H9 (cell line): Measurements from ENCODE around the gene SLA2. TPM values are rescaled to one million over a fixed set of nuclear protein-coding genes. Genes with fewer than 3 reads are reported as not detected.
A peak's percentile ranks its signal among the peaks of the same experiment; 100 is the strongest.

Experiments
- DNase-seq: peaks from one replicate; pipeline ENCODE4 v3.0.0-alpha.2; 2017
- H2AFZ ChIP-seq: one replicate; pipeline ENCODE4 v1.6.1; 2013; ENCODE audit warnings: mild to moderate bottlenecking, low read length, control low read depth, moderate library complexity
- H2AK5ac ChIP-seq: 2 replicates; pipeline ENCODE4 v1.6.1; 2013; ENCODE audit warnings: low read length, control low read depth, mixed read lengths; ENCODE audit not compliant: insufficient read length
- H2BK120ac ChIP-seq: one replicate; pipeline ENCODE4 v1.6.1; 2013; ENCODE audit warnings: low read depth, mild to moderate bottlenecking, low read length, control low read depth, inconsistent platforms; ENCODE audit not compliant: poor library complexity, severe bottlenecking
- H2BK12ac ChIP-seq: 2 replicates; pipeline ENCODE4 v1.6.1; 2013; ENCODE audit warnings: low read length, control low read depth, mixed read lengths, low read depth; ENCODE audit not compliant: insufficient read length
- H2BK15ac ChIP-seq: 2 replicates; pipeline ENCODE4 v1.6.1; 2013; ENCODE audit warnings: low read depth, low read length, control low read depth
- H2BK20ac ChIP-seq: one replicate; pipeline ENCODE4 v1.6.1; 2013; ENCODE audit warnings: low read depth, mild to moderate bottlenecking, low read length, control low read depth, inconsistent platforms; ENCODE audit not compliant: poor library complexity, severe bottlenecking
- H2BK5ac ChIP-seq: 2 replicates; pipeline ENCODE4 v1.6.1; 2013; ENCODE audit warnings: low read length, control low read depth, mixed read lengths; ENCODE audit not compliant: insufficient read length
- H3K14ac ChIP-seq: 2 replicates; pipeline ENCODE4 v1.6.1; 2013; ENCODE audit warnings: low read length, control low read depth; ENCODE audit not compliant: insufficient read depth
- H3K18ac ChIP-seq: 2 replicates; pipeline ENCODE4 v1.6.1; 2013; ENCODE audit warnings: low read depth, mild to moderate bottlenecking, mixed read lengths, low read length, control low read depth; ENCODE audit not compliant: insufficient read length
- H3K23ac ChIP-seq: 2 replicates; pipeline ENCODE4 v1.6.1; 2013; ENCODE audit warnings: low read length, control low read depth, mixed read lengths, low read depth; ENCODE audit not compliant: insufficient read length
- H3K23me2 ChIP-seq: 2 replicates; pipeline ENCODE4 v1.6.1; 2013; ENCODE audit warnings: low read depth, mild to moderate bottlenecking, mixed read lengths, low read length, control low read depth; ENCODE audit not compliant: insufficient read length, poor library complexity, severe bottlenecking
- H3K27ac ChIP-seq: 2 replicates; pipeline ENCODE4 v1.5.1; 2013; ENCODE audit warnings: low read length, control low read depth, mixed read lengths, low read depth; ENCODE audit not compliant: insufficient read length
- H3K27me3 ChIP-seq: 2 replicates; pipeline ENCODE4 v1.6.1; 2013; ENCODE audit warnings: low read length, control low read depth, inconsistent platforms; ENCODE audit not compliant: insufficient read depth
- H3K4ac ChIP-seq: 2 replicates; pipeline ENCODE4 v1.6.1; 2013; ENCODE audit warnings: low read depth, mild to moderate bottlenecking, control low read depth, inconsistent platforms, low read length, moderate library complexity
- H3K4me1 ChIP-seq: 2 replicates; pipeline ENCODE4 v1.6.1; 2013; ENCODE audit warnings: low read length, control low read depth, inconsistent platforms; ENCODE audit not compliant: insufficient read depth
- H3K4me2 ChIP-seq: 2 replicates; pipeline ENCODE4 v1.6.1; 2013; ENCODE audit warnings: low read length, control low read depth, mixed read lengths; ENCODE audit not compliant: insufficient read length, insufficient read depth
- H3K56ac ChIP-seq: 2 replicates; pipeline ENCODE4 v1.6.1; 2013; ENCODE audit warnings: low read depth, mild to moderate bottlenecking, mixed read lengths, low read length, control low read depth; ENCODE audit not compliant: insufficient read length
- H3K79me1 ChIP-seq: 2 replicates; pipeline ENCODE4 v1.6.1; 2013; ENCODE audit warnings: low read depth, mild to moderate bottlenecking, moderate library complexity, low read length, control low read depth, inconsistent platforms; ENCODE audit not compliant: insufficient read depth, poor library complexity, severe bottlenecking
- H3K79me2 ChIP-seq: 2 replicates; pipeline ENCODE4 v1.6.1; 2013; ENCODE audit warnings: low read length, control low read depth, inconsistent platforms; ENCODE audit not compliant: insufficient read depth
- H3K9ac ChIP-seq: 2 replicates; pipeline ENCODE4 v1.6.1; 2013; ENCODE audit warnings: low read length, control low read depth, mixed read lengths; ENCODE audit not compliant: insufficient read length; ENCODE audit errors: extremely low read depth
- H3K9me3 ChIP-seq: one replicate; pipeline ENCODE4 v1.6.1; 2013; ENCODE audit warnings: low read depth, low read length, inconsistent platforms; ENCODE audit not compliant: control insufficient read depth
- H3T11ph ChIP-seq: one replicate; pipeline ENCODE4 v1.6.1; 2013; ENCODE audit warnings: mild to moderate bottlenecking, low read length, control low read depth, inconsistent platforms
- H4K20me1 ChIP-seq: one replicate; pipeline ENCODE4 v1.6.1; 2013; ENCODE audit not compliant: control insufficient read depth, insufficient read length, insufficient read depth
- H4K5ac ChIP-seq: 2 replicates; pipeline ENCODE4 v1.6.1; 2013; ENCODE audit warnings: low read depth, mild to moderate bottlenecking, mixed read lengths, low read length, control low read depth; ENCODE audit not compliant: insufficient read length
- H4K8ac ChIP-seq: replicated peaks from 2 replicates; pipeline ENCODE4 v1.6.1; 2013; ENCODE audit warnings: low read length, control low read depth, mixed read lengths, low read depth; ENCODE audit not compliant: insufficient read length
- H4K91ac ChIP-seq: 2 replicates; pipeline ENCODE4 v1.6.1; 2013; ENCODE audit warnings: low read depth, mild to moderate bottlenecking, moderate library complexity, mixed read lengths, low read length, control low read depth; ENCODE audit not compliant: insufficient read length
- H3K27ac Mint-ChIP-seq, 3 experiments: 2 replicates in 2 of 3; 3 replicates in 1 of 3; pipeline ENCODE4 v1.8.0; 2020 to 2021; ENCODE audit warnings: mixed read lengths in 3 of 3, mild to moderate bottlenecking in 1 of 3, moderate library complexity in 1 of 3
- H3K27me3 Mint-ChIP-seq: 2 replicates; pipeline ENCODE4 v1.8.0; 2021; ENCODE audit warnings: low read depth, mild to moderate bottlenecking, moderate library complexity, mixed read lengths
- H3K36me3 Mint-ChIP-seq, 3 experiments: 2 replicates in 2 of 3; 3 replicates in 1 of 3; pipeline ENCODE4 v1.8.0; 2020 to 2021; ENCODE audit warnings: low read depth in 3 of 3, mixed read lengths in 3 of 3; ENCODE audit not compliant: insufficient read depth in 1 of 3
- H3K4me1 Mint-ChIP-seq, 2 experiments: 2 replicates each; pipeline ENCODE4 v1.8.0; 2020; ENCODE audit warnings: mixed read lengths in 2 of 2
- H3K4me3 Mint-ChIP-seq, 2 experiments: 2 replicates in 1 of 2; 3 replicates in 1 of 2; pipeline ENCODE4 v1.8.0; 2020 to 2021; ENCODE audit warnings: mild to moderate bottlenecking in 2 of 2, mixed read lengths in 2 of 2, moderate library complexity in 1 of 2
- H3K9me3 Mint-ChIP-seq, 2 experiments: 2 replicates in 1 of 2; 3 replicates in 1 of 2; pipeline ENCODE4 v1.8.0; 2020; ENCODE audit warnings: mild to moderate bottlenecking in 2 of 2, mixed read lengths in 2 of 2, moderate library complexity in 1 of 2
- CTCF ChIP-seq: fragments of 200-600 bp; sonication (generic); conservative IDR thresholded peaks from 3 replicates; pipeline ENCODE4 v1.8.0; 2021; ENCODE audit warnings: antibody characterized with exemption, mild to moderate bottlenecking
- WGBS: extraction: QIAGEN DNeasy Blood & Tissue Kit; methylation state at CpG from one replicate; pipeline ENCODE4 v1.1.7; 2013; ENCODE audit warnings: missing lambda C conversion rate, low lambda C conversion rate, mixed read lengths; ENCODE audit not compliant: insufficient read length; ENCODE audit errors: extremely low coverage; 5-methylcytosine and 5-hydroxymethylcytosine counted together
- total RNA-seq: library from RNA; stranded (reverse); gene quantifications from 2 replicates; pipeline ENCODE4 v1.2.1, GENCODE V29; 2021

Gene SLA2
- total RNA-seq, 1 experiment from 2014 or later = 0.20 TPM

GRCh38 chr20:36601540-36601939, 44.5 kb downstream of the SLA2 start:
- H4K5ac ChIP-seq = no peak overlapping the region
- H3K9ac ChIP-seq = no peak overlapping the region
- no peaks in the 10 kb centered on the region for H4K20me1 ChIP-seq
- H3K79me2 ChIP-seq = peaks cover 7% of the 10 kb centered on the region; the same call in 1 of the 2 replicates
- H3K4ac ChIP-seq = no peak overlapping the region
- no peaks in the 10 kb centered on the region for H3K79me1 ChIP-seq
- Mint-ChIP-seq H3K4me3 (no peak overlapping the region), H3K4me1 (peaks cover 27 to 30% of the 10 kb centered on the region in 2 experiments), H3K27me3 (peaks cover 4% of the 10 kb centered on the region), H3K36me3 (peaks cover 0 to 4% (median 0%) of the 10 kb centered on the region in 3 experiments; a peak in 2 of 7 replicates), H3K9me3 (no peaks in the 10 kb centered on the region), H3K27ac (peak overlapping the region in 1 of 3 experiments; percentile 3; a peak in 2 of 7 replicates)
- no peak overlapping the region for H3K27ac ChIP-seq
- H3T11ph ChIP-seq = no peak overlapping the region
- no peak overlapping the region for H2BK120ac ChIP-seq
- H3K14ac ChIP-seq = no peak overlapping the region
- H3K56ac ChIP-seq = no peak overlapping the region
- H2AFZ ChIP-seq = no peak overlapping the region
- H2AK5ac ChIP-seq = no peak overlapping the region
- no peaks in the 10 kb centered on the region for H3K9me3 ChIP-seq
- H2BK15ac ChIP-seq = no peak overlapping the region
- no CpG with 5 or more reads among the region's 1 CpG for WGBS
- no peak overlapping the region for H2BK12ac ChIP-seq
- H3K23ac ChIP-seq = no peak overlapping the region
- no peak for TF ChIP-seq CTCF
- no peak overlapping the region for H4K8ac ChIP-seq
- no peak for DNase-seq
- no peak overlapping the region for H2BK20ac ChIP-seq
- H3K18ac ChIP-seq = no peak overlapping the region
- H3K23me2 ChIP-seq = peaks cover 3% of the 10 kb centered on the region
- no peak overlapping the region for H4K91ac ChIP-seq
- no peaks in the 10 kb centered on the region for H3K27me3 ChIP-seq
- H2BK5ac ChIP-seq = no peak overlapping the region
- H3K4me1 ChIP-seq = peaks cover 3% of the 10 kb centered on the region; the same call in 1 of the 2 replicates
- no peak overlapping the region for H3K4me2 ChIP-seq
